NCI-H2196 (cell line): ENCODE results near the gene CLCA2.

Source experiments
- DNase-seq: peaks from one replicate; lab custom pipeline; 2025; ENCODE audit not compliant: unreplicated experiment; lab: John Stamatoyannopoulos, UW

The CLCA2 gene

DNA sequence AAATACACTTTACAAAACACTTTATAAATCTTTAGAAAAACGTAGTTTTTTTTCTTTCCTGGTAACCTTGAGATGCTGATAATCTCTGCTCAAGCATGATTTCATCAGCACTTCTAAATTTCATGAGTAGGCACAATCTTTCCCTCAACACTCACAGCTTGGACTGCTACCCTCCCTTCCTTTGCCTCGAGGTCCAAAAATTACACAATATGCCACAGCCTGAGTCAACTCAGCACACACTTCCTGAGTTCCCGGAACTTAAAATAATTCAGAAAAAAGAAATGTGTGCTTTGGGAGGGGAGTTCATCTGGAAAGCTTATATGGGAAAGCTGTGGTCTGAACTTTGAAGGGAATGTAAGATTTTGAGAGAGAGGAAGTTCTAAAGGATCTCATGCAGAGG lies 5.9 kb downstream of the CLCA2 start:
- DNase-seq = no peak

- no peak for DNase-seq
Observed at GRCh38 chr1:86430376-86430775, 6.4 kb downstream of the CLCA2 start.

GRCh38 chr1:86434059-86434458 lies 10.1 kb downstream of the CLCA2 start:
- no peak for DNase-seq

DNA sequence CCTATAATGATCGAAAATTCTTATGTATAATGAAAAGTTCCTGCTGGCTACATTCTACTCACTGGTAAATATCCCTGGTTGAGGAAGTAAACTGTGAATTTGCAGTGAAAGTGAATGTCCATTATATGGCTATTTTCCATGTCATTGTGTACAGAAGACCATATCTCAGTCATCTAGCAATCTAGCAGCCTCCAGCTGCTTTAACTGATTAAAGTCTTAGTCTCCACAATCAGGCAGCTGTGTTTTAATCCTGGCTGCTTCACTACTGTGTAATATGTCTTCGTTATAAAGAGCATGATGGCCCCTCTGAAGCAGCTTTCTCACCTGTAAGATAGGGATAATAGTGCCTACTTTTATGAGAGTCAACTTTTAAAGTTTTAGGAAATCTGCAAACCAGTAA lies 11.4 kb downstream of the CLCA2 start:
- no peak for DNase-seq

DNA sequence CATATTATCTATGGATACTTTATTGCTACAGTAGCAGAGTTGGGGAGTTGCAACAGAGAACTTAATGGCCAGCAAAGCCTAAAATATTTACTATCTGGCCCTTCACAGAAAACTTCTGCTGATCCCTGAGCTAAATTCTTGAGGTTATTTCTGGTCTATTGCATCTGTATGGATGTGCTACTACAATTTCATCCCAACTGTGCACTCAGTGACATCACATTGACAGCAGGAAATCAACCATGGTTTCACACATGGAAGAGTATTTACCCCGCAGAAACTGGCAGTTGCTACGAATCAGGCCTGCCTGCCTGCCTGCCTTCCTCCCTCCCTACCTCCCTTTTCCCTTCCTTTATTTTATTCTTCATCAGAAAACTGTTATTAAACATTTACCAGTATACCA lies 12.1 kb downstream of the CLCA2 start:
- DNase-seq = no peak

- DNase-seq = no peak
Observed at GRCh38 chr1:86441581-86441980, 17.6 kb downstream of the CLCA2 start.

GRCh38 chr1:86441997-86442396 lies 18.0 kb downstream of the CLCA2 start:
- DNase-seq = no peak

- no peak for DNase-seq
Observed at GRCh38 chr1:86445919-86446318, 21.9 kb downstream of the CLCA2 start.

GRCh38 chr1:86447198-86447790 lies 23.3 kb downstream of the CLCA2 start:
- no peak for DNase-seq

- no peak for DNase-seq
Observed at GRCh38 chr1:86448670-86449069, 24.7 kb downstream of the CLCA2 start.

GRCh38 chr1:86449103-86449502 lies 25.1 kb downstream of the CLCA2 start:
- DNase-seq = no peak

- DNase-seq = no peak
Observed at GRCh38 chr1:86450847-86451246, 26.9 kb downstream of the CLCA2 start.

GRCh38 chr1:86453664-86454063 lies 29.7 kb downstream of the CLCA2 start:
- DNase-seq = no peak

- DNase-seq = no peak
Observed at GRCh38 chr1:86455073-86455472, 31.1 kb downstream of the CLCA2 start.

GRCh38 chr1:86460998-86461397 lies 37.0 kb downstream of the CLCA2 start:
- no peak for DNase-seq

DNA sequence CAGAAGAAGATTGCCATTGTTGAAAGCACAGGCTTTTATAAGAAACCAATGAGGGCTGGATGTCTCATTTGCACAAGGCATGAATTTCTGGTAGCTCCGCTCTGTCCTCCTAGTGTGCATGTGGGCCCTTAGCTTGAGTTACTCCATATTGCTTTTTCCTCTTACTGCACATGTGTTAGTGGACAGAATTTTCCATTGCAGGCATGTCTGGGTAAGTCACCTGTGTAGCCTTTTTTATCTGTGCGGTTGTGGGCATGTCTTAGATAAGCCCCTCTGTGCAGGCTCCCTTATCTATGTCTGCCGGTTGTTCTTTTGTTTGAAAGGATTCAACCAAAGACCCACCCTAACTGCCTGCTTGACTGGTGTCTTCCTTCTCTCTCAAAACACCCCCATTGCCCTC lies 37.5 kb downstream of the CLCA2 start:
- no peak for DNase-seq

DNA sequence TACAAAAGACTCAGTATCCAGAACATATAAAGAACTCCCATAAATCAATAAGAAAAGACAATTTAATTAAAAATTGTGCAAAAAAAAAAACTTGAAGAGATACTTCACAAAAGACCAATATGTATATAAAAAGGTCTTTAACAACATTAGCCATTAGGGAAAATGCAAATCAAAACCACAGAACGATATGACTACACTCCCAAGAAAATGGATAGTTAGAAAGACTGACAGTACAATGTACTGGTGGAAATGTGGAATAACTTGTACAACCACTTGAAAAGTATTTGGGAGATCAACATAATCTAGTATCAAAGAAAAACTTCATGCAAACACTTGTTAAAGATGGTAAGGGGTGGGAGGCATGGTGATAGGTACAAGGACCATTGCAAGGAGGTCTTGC lies 40.8 kb downstream of the CLCA2 start:
- no peak for DNase-seq

DNA sequence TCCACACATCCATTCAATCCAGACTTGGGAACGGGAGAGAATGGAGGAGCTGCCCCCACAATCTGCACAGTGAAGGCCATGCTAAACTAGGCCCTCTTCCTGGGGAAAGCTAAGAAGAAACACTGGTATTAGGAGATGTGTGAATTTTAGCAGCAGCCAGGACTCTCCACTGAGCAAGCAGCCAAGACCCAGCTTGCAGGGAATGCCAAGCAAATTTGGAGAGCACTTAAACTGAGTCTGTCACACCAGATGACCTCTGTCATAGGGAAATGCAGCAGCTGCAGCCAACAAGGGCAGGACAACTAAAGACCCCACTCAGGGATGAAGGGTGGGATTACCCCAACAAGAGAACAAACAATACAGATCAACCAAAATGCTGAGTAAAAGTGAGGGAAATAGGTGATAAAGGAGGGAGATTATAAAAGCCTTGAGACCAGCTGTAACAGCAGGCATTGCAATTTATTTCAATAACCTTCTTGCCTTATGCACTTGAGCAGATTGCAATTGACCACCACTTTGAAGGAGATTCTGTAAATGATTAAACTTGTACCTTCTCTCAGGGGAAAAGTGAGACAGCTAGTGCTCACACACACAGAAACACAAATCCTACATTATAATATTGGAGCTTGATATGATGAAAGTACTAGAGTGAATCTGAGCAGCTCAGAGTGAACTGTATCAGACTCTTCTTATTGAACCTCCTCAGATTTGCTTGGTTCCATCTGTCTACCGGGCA lies 42.3 kb downstream of the CLCA2 start:
- DNase-seq = no peak

DNA sequence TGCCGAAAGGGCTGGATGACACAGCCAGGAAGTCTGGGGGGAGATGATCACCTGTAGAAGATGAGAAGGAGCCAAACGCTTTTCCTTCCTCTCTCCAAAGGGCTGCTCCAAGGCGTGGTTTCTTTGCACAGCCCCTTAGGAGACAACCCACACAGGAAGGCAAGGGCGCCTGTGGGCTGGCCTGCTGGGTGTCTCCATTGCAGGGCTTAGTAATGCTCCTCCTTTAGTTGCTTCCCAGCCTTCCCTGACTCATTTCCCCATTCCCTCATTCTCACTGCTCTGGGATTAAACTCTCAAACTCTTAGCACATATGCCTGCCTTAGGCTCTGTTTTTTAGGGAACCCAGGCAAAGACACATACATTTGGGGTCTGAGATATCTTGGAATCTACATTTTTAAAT lies 43.0 kb downstream of the CLCA2 start:
- DNase-seq = no peak

DNA sequence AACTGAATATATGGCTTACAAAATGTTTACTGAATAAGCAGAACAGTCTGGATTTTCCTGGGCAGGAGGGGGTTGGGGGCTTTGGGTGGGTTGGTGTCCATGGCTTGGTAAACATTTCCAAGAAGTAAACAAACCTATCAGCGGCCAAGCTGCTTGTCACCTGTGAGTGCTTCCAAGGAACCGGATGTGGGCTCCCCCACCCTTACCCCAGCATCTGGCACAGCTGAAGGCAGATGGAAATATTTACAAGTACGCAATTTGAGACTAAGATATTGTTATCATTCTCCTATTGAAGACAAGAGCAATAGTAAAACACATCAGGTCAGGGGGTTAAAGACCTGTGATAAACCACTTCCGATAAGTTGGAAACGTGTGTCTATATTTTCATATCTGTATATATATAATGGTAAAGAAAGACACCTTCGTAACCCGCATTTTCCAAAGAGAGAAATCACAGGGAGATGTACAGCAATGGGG lies 44.6 kb downstream of the CLCA2 start, which contains the start of gene CLCA1:
CLCA1 (plus strand) TSS at position 427 of the 477 bp plus-strand sequence; CDS start at position 472, 45 bp downstream.
- no peak for DNase-seq

- DNase-seq = no peak
Observed at GRCh38 chr1:86470859-86471258, 46.9 kb downstream of the CLCA2 start.

- no peak for DNase-seq
Observed at GRCh38 chr1:86471291-86471690, 47.3 kb downstream of the CLCA2 start.

DNA sequence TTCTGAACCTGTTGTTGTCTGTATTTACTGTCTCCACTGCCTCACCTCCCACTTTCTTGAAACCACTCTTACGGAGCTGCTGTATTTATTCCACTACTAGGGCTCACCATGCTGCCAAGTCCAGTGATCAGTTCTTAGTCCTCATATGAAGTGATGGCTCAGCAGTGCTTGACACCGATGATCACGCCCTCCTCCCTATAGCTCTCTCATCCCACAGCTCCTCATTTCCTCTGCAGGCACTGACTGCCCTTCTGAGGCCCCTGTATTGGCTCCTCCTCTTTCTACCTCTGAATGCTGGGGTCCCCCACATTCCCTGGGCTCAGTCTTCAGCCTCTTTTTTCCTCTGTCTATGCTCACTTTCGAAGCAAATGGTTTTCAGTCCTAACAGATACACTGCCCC lies 48.2 kb downstream of the CLCA2 start:
- no peak for DNase-seq
